ENCODE results near the gene GLT8D1. TPM values are rescaled to one million over a fixed set of nuclear protein-coding genes. Genes with fewer than 3 reads are reported as not detected.
"Not testable (repeated sequence)": the region's sequence is repeated elsewhere in the genome, so short reads cannot be mapped to it uniquely, and the experiment has no call there.

GLT8D1 gene
- total RNA-seq, 1 donor from 2014 or later: 72.7 TPM

- H3K9me3 Mint-ChIP-seq: no peaks in the 10 kb centered on the region
- H3K4me3 Mint-ChIP-seq: no peak overlapping the region
- H3K27ac Mint-ChIP-seq: no peak overlapping the region
These were observed 27.1 kb downstream of the GLT8D1 start for GRCh38 chr3:52678265-52679198.

GRCh38 chr3:52676201-52676600 is 29.4 kb downstream of the GLT8D1 start:
- not testable (repeated sequence) for H3K9me3 Mint-ChIP-seq, H3K27ac Mint-ChIP-seq

More at GRCh38 chr3:52678265-52679198, 27.1 kb downstream of the GLT8D1 start:
- Mint-ChIP-seq H3K4me1 (ENCODE audit: unreplicated experiment) (peaks cover 10% of the 10 kb centered on the region), H3K36me3 (peaks cover 36% of the 10 kb centered on the region), H3K27me3 (no peaks in the 10 kb centered on the region)
- no peak for DNase-seq (ENCODE audit: extremely low spot score, unreplicated experiment)
- no peak for TF ChIP-seq CTCF (conservative IDR thresholded peaks at IDR 0.05)

GRCh38 chr3:52671676-52672075 is 33.9 kb downstream of the GLT8D1 start:
- no peak for DNase-seq (ENCODE audit: extremely low spot score, unreplicated experiment)
- Mint-ChIP-seq H3K27ac (no peak overlapping the region), H3K9me3 (no peaks in the 10 kb centered on the region), H3K4me1 (ENCODE audit: unreplicated experiment) (no peaks in the 10 kb centered on the region), H3K36me3 (peaks cover 30% of the 10 kb centered on the region), H3K4me3 (no peak overlapping the region), H3K27me3 (no peaks in the 10 kb centered on the region)
- no peak for TF ChIP-seq CTCF (conservative IDR thresholded peaks at IDR 0.05)

More at GRCh38 chr3:52676201-52676600, 29.4 kb downstream of the GLT8D1 start:
- peaks cover 41% of the 10 kb centered on the region for H3K36me3 Mint-ChIP-seq
- DNase-seq (ENCODE audit: extremely low spot score, unreplicated experiment); H3K4me1 Mint-ChIP-seq (ENCODE audit: unreplicated experiment); H3K4me3 Mint-ChIP-seq; H3K27me3 Mint-ChIP-seq: not testable (repeated sequence)

GRCh38 chr3:52670621-52671521 is 34.7 kb downstream of the GLT8D1 start:
- Mint-ChIP-seq H3K27ac (peak overlapping the region; percentile 65), H3K9me3 (no peaks in the 10 kb centered on the region), H3K36me3 (peaks cover 25% of the 10 kb centered on the region), H3K27me3 (no peaks in the 10 kb centered on the region), H3K4me1 (ENCODE audit: unreplicated experiment) (no peaks in the 10 kb centered on the region), H3K4me3 (no peak overlapping the region)
- DNase-seq (ENCODE audit: extremely low spot score, unreplicated experiment): no peak
- no peak for TF ChIP-seq CTCF (conservative IDR thresholded peaks at IDR 0.05)

GRCh38 chr3:52663098-52663497 is 42.5 kb downstream of the GLT8D1 start:
- Mint-ChIP-seq H3K4me1 (ENCODE audit: unreplicated experiment) (no peaks in the 10 kb centered on the region), H3K27me3 (no peaks in the 10 kb centered on the region), H3K27ac (no peak overlapping the region), H3K9me3 (no peaks in the 10 kb centered on the region), H3K36me3 (peaks cover 28% of the 10 kb centered on the region), H3K4me3 (no peak overlapping the region)
- TF ChIP-seq CTCF (conservative IDR thresholded peaks at IDR 0.05): no peak
- no peak for DNase-seq (ENCODE audit: extremely low spot score, unreplicated experiment)

All from type B pancreatic cell (in vitro differentiated cells).